Measurements from ENCODE around the gene DLK2. TPM values are rescaled to one million over a fixed set of nuclear protein-coding genes. Genes with fewer than 3 reads are reported as not detected.

The DLK2 gene
- total RNA-seq, 3 donors from 2014 or later: 3.6 to 8.9 TPM; not detected in 1

GRCh38 chr6:43495409-43495941 is 40.1 kb upstream of the DLK2 start:
- no peaks in the 10 kb centered on the region for H3K9me3 ChIP-seq
- peak overlapping the region; percentile 68 to 80 for H3K27ac ChIP-seq
- no peak overlapping the region for H3K4me3 ChIP-seq
- TF ChIP-seq POLR2A (IDR thresholded peaks at IDR 0.05) (no peak), POLR2AphosphoS5 (IDR thresholded peaks at IDR 0.05) (no peak)
- TF ChIP-seq, protein P1, sequence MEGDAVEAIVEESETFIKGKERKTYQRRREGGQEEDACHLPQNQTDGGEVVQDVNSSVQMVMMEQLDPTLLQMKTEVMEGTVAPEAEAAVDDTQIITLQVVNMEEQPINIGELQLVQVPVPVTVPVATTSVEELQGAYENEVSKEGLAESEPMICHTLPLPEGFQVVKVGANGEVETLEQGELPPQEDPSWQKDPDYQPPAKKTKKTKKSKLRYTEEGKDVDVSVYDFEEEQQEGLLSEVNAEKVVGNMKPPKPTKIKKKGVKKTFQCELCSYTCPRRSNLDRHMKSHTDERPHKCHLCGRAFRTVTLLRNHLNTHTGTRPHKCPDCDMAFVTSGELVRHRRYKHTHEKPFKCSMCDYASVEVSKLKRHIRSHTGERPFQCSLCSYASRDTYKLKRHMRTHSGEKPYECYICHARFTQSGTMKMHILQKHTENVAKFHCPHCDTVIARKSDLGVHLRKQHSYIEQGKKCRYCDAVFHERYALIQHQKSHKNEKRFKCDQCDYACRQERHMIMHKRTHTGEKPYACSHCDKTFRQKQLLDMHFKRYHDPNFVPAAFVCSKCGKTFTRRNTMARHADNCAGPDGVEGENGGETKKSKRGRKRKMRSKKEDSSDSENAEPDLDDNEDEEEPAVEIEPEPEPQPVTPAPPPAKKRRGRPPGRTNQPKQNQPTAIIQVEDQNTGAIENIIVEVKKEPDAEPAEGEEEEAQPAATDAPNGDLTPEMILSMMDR (IDR thresholded peaks at IDR 0.05): peak in 1 of 3 donors; percentile 7
- no peaks in the 10 kb centered on the region for H3K36me3 ChIP-seq
- DNase-seq (ENCODE audit: low spot score in 2 of 2): no peak
- no peaks in the 10 kb centered on the region for H3K27me3 ChIP-seq
- H3K4me1 ChIP-seq: peaks cover 6 to 15% of the 10 kb centered on the region in 2 donors
- intact Hi-C loops (cut with DNase I; ENCODE audit: low total_unique reads): no loop called here

GRCh38 chr6:43494766-43495165 is 39.4 kb upstream of the DLK2 start:
- peak overlapping the region in 1 of 2 donors; percentile 68 for H3K27ac ChIP-seq

GRCh38 chr6:43494321-43494720 is 39.0 kb upstream of the DLK2 start:
- TF ChIP-seq, protein P1 (IDR thresholded peaks at IDR 0.05): no peak
- no peak for TF ChIP-seq POLR2AphosphoS5 (IDR thresholded peaks at IDR 0.05)
- TF ChIP-seq POLR2A (IDR thresholded peaks at IDR 0.05): no peak
- Histone ChIP-seq H3K9me3 (no peaks in the 10 kb centered on the region), H3K4me3 (no peak overlapping the region), H3K27me3 (no peaks in the 10 kb centered on the region), H3K4me1 (peaks cover 10 to 15% of the 10 kb centered on the region in 2 donors), H3K36me3 (no peaks in the 10 kb centered on the region), H3K27ac (peak overlapping the region in 1 of 2 donors; percentile 64)
- DNase-seq (ENCODE audit: low spot score in 2 of 2): no peak
- intact Hi-C loops (cut with DNase I; ENCODE audit: low total_unique reads): no loop called here

More at GRCh38 chr6:43494766-43495165, 39.4 kb upstream of the DLK2 start:
- Histone ChIP-seq H3K4me3 (no peak overlapping the region), H3K36me3 (no peaks in the 10 kb centered on the region), H3K27me3 (no peaks in the 10 kb centered on the region), H3K9me3 (no peaks in the 10 kb centered on the region), H3K4me1 (peaks cover 6 to 15% of the 10 kb centered on the region in 2 donors)
- TF ChIP-seq POLR2AphosphoS5 (IDR thresholded peaks at IDR 0.05) (no peak), POLR2A (IDR thresholded peaks at IDR 0.05) (no peak)
- TF ChIP-seq, protein P1 (IDR thresholded peaks at IDR 0.05): no peak
- no peak for DNase-seq (ENCODE audit: low spot score in 2 of 2)
- intact Hi-C loops (cut with DNase I; ENCODE audit: low total_unique reads): no loop called here

- H3K27ac ChIP-seq: peak overlapping the region; percentile 40 to 64
- no peak for TF ChIP-seq POLR2A (IDR thresholded peaks at IDR 0.05)
- TF ChIP-seq, protein P1 (IDR thresholded peaks at IDR 0.05): no peak
- no peak for TF ChIP-seq POLR2AphosphoS5 (IDR thresholded peaks at IDR 0.05)
- H3K27me3 ChIP-seq: no peaks in the 10 kb centered on the region
- intact Hi-C loops (cut with DNase I; ENCODE audit: low total_unique reads): no loop called here
- no peak for DNase-seq (ENCODE audit: low spot score in 2 of 2)
- peaks cover 12 to 15% of the 10 kb centered on the region in 2 donors for H3K4me1 ChIP-seq
- no peaks in the 10 kb centered on the region for H3K9me3 ChIP-seq
- H3K36me3 ChIP-seq: no peaks in the 10 kb centered on the region
- no peak overlapping the region for H3K4me3 ChIP-seq
Measured at GRCh38 chr6:43493833-43494232, 38.5 kb upstream of the DLK2 start.

DNA sequence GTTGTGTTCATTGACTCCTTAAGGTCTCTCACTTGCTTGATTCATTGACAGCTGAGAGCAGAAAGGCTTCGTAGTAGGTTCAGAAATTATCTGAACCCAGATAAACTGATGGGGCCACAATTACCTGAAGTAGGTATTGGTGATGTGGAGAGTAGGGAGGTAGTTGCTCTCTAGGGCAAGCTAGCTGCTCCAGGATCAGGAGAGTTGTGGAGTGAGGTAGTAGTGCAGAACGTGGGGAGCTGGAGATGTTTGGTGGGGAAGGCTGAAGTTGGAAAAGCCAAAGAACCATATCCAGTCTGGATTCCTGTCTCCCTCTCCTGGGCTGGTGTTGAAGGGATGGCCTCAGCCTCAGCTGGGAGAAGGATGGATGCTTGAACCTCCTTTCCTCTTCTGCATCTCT is 37.9 kb upstream of the DLK2 start:
- Histone ChIP-seq H3K27me3 (no peaks in the 10 kb centered on the region), H3K9me3 (no peaks in the 10 kb centered on the region), H3K36me3 (no peaks in the 10 kb centered on the region), H3K4me1 (peaks cover 12 to 15% of the 10 kb centered on the region in 2 donors), H3K27ac (peak overlapping the region; percentile 40 to 64), H3K4me3 (no peak overlapping the region)
- TF ChIP-seq POLR2AphosphoS5 (IDR thresholded peaks at IDR 0.05) (no peak), POLR2A (IDR thresholded peaks at IDR 0.05) (no peak)
- TF ChIP-seq, protein P1 (IDR thresholded peaks at IDR 0.05): no peak
- intact Hi-C loops (cut with DNase I; ENCODE audit: low total_unique reads): no loop called here
- no peak for DNase-seq (ENCODE audit: low spot score in 2 of 2)
